ENCODE data around the gene MYBPHL.
A peak's percentile ranks its signal among the peaks of the same experiment; 100 is the strongest.

Gene MYBPHL

GRCh38 chr1:109250454-109251276 is 56.1 kb downstream of the MYBPHL start:
- no peak for DNase-seq

- no peak for DNase-seq
Observed at GRCh38 chr1:109249654-109250401, 57.0 kb downstream of the MYBPHL start.

GRCh38 chr1:109248797-109249629 is 57.8 kb downstream of the MYBPHL start, which contains the start of gene CELSR2:
Gene CELSR2 (plus strand): TSS chr1:109249539. CDS start chr1:109250080, 541 bp downstream.
- peak; percentile 61 to 84 for DNase-seq

- DNase-seq, result no peak
Observed at GRCh38 chr1:109248444-109248796, 58.4 kb downstream of the MYBPHL start.

GRCh38 chr1:109247401-109248365 is 59.1 kb downstream of the MYBPHL start:
- DNase-seq, result no peak

- no peak for DNase-seq
Observed at GRCh38 chr1:109246141-109246551, 60.7 kb downstream of the MYBPHL start.

- no peak for DNase-seq
Observed at GRCh38 chr1:109243860-109244552, 62.8 kb downstream of the MYBPHL start.

- DNase-seq, result no peak
Observed at GRCh38 chr1:109243221-109243620, 63.6 kb downstream of the MYBPHL start.

GRCh38 chr1:109242387-109242786 is 64.4 kb downstream of the MYBPHL start:
- no peak for DNase-seq
